Sigmoid colon (tissue), 4 donors: ENCODE results near the gene KCNMB1.

Experiments used
- CTCF ChIP-seq, 4 experiments: fragments of 450-650 bp in 3 of 4; fragments of 200-600 bp in 1 of 4; IDR thresholded peaks; one replicate each; pipeline ENCODE4 v1.5.1; 2016 to 2019; ENCODE audit warnings: antibody characterized with exemption in 4 of 4, mild to moderate bottlenecking in 3 of 4, moderate library complexity in 2 of 4
- EP300 ChIP-seq, 4 donors: sonication (generic); formaldehyde crosslinking; IDR thresholded peaks; one replicate each; pipeline ENCODE4 v1.6.1; 2017; ENCODE audit warnings: antibody characterized with exemption in 4 of 4
- POLR2A ChIP-seq, 2 donors: fragments of 450-650 bp; IDR thresholded peaks; one replicate each; pipeline ENCODE4 v1.6.1; 2016; ENCODE audit warnings: antibody characterized with exemption in 2 of 2, mild to moderate bottlenecking in 2 of 2, moderate library complexity in 2 of 2
- POLR2AphosphoS5 ChIP-seq, 4 donors: sonication (generic); formaldehyde crosslinking; IDR thresholded peaks; one replicate each; pipeline ENCODE4 v1.6.1; 2017; ENCODE audit warnings: antibody characterized with exemption in 4 of 4

GRCh38 chr5:170436335-170436734 is 47.2 kb upstream of the KCNMB1 start:
- TF ChIP-seq POLR2A (IDR thresholded peaks at IDR 0.05) (no peak), CTCF (IDR thresholded peaks at IDR 0.05) (no peak), EP300 (IDR thresholded peaks at IDR 0.05) (no peak), POLR2AphosphoS5 (IDR thresholded peaks at IDR 0.05) (no peak)
